Trophoblast cell (in vitro differentiated cells and primary cell): ENCODE results near the gene ULK4.
"Not testable (repeated sequence)": the region's sequence is repeated elsewhere in the genome, so short reads cannot be mapped to it uniquely, and the experiment has no call there.

Experiments used
- DNase-seq, 2 donors: peaks; one replicate each; pipeline ENCODE4 v3.0.0-alpha.2; 2016
- H2AFZ ChIP-seq: 2 replicates; pipeline ENCODE4 v1.6.1; 2013; ENCODE audit warnings: low read length, moderate library complexity, mild to moderate bottlenecking; ENCODE audit not compliant: insufficient read depth, poor library complexity
- H2AK5ac ChIP-seq: 2 replicates; pipeline ENCODE4 v1.6.1; 2013; ENCODE audit warnings: mild to moderate bottlenecking, low read length
- H2BK120ac ChIP-seq: 2 replicates; pipeline ENCODE4 v1.6.1; 2013; ENCODE audit warnings: low read length, mild to moderate bottlenecking, moderate library complexity; ENCODE audit not compliant: insufficient read depth, poor library complexity
- H2BK12ac ChIP-seq: 2 replicates; pipeline ENCODE4 v1.6.1; 2013; ENCODE audit warnings: mild to moderate bottlenecking, low read length, moderate library complexity
- H2BK5ac ChIP-seq: 2 replicates; pipeline ENCODE4 v1.6.1; 2013; ENCODE audit warnings: low read length, low read depth, moderate library complexity, mild to moderate bottlenecking; ENCODE audit not compliant: poor library complexity
- H3K14ac ChIP-seq: 2 replicates; pipeline ENCODE4 v1.6.1; 2013; ENCODE audit warnings: mild to moderate bottlenecking, low read length
- H3K18ac ChIP-seq: 2 replicates; pipeline ENCODE4 v1.6.1; 2013; ENCODE audit warnings: mild to moderate bottlenecking, low read length
- H3K23ac ChIP-seq: 2 replicates; pipeline ENCODE4 v1.6.1; 2013; ENCODE audit warnings: low read length
- H3K27ac ChIP-seq: 2 replicates; pipeline ENCODE4 v1.5.1; 2013; ENCODE audit warnings: low read depth, mild to moderate bottlenecking, inconsistent platforms, low read length, moderate library complexity
- H3K27me3 ChIP-seq: 2 replicates; pipeline ENCODE4 v1.6.1; 2013; ENCODE audit warnings: inconsistent platforms, mild to moderate bottlenecking, low read length, moderate library complexity; ENCODE audit not compliant: insufficient read depth
- H3K36me3 ChIP-seq, 2 experiments: 1 replicate in 1 of 2; 2 replicates in 1 of 2; pipeline ENCODE4 v1.6.1; 2013; ENCODE audit warnings: low read length in 2 of 2, mild to moderate bottlenecking in 2 of 2, moderate library complexity in 1 of 2; ENCODE audit not compliant: insufficient read depth in 2 of 2, control insufficient read depth in 1 of 2
- H3K4ac ChIP-seq: 2 replicates; pipeline ENCODE4 v1.6.1; 2013; ENCODE audit warnings: low read depth, mild to moderate bottlenecking, low read length, moderate library complexity
- H3K4me1 ChIP-seq, 2 experiments: 1 replicate in 1 of 2; 2 replicates in 1 of 2; pipeline ENCODE4 v1.6.1; 2013; ENCODE audit warnings: low read length in 2 of 2, mild to moderate bottlenecking in 2 of 2, moderate library complexity in 1 of 2; ENCODE audit not compliant: insufficient read depth in 2 of 2, control insufficient read depth in 1 of 2
- H3K4me2 ChIP-seq: 2 replicates; pipeline ENCODE4 v1.6.1; 2013; ENCODE audit warnings: inconsistent platforms, mild to moderate bottlenecking, low read length, moderate library complexity
- H3K4me3 ChIP-seq: 2 replicates; pipeline ENCODE4 v1.5.1; 2013; ENCODE audit warnings: mild to moderate bottlenecking, low read depth, low read length, inconsistent platforms
- H3K79me1 ChIP-seq: one replicate; pipeline ENCODE4 v1.6.1; 2013; ENCODE audit warnings: low read length
- H3K79me2 ChIP-seq: 2 replicates; pipeline ENCODE4 v1.6.1; 2013; ENCODE audit warnings: low read length, mild to moderate bottlenecking; ENCODE audit not compliant: control insufficient read depth, insufficient read depth, poor library complexity
- H3K9ac ChIP-seq: 2 replicates; pipeline ENCODE4 v1.6.1; 2013; ENCODE audit warnings: mild to moderate bottlenecking, low read length
- H3K9me3 ChIP-seq: 2 replicates; pipeline ENCODE4 v1.6.1; 2013; ENCODE audit warnings: low read depth, mild to moderate bottlenecking, control low read depth, inconsistent platforms, low read length; ENCODE audit not compliant: insufficient read depth
- H4K12ac ChIP-seq: 2 replicates; pipeline ENCODE4 v1.6.1; 2013; ENCODE audit warnings: low read depth, mild to moderate bottlenecking, low read length, moderate library complexity
- H4K8ac ChIP-seq: 2 replicates; pipeline ENCODE4 v1.6.1; 2013; ENCODE audit warnings: low read depth, mild to moderate bottlenecking, low read length, moderate library complexity
- H4K91ac ChIP-seq: one replicate; pipeline ENCODE4 v1.6.1; 2013; ENCODE audit warnings: low read depth, mild to moderate bottlenecking, low read length, moderate library complexity
- WGBS: extraction: QIAGEN DNeasy Blood & Tissue Kit; methylation state at CpG from one replicate; pipeline ENCODE4 v1.1.7; 2013; ENCODE audit warnings: missing lambda C conversion rate; ENCODE audit not compliant: insufficient read length, insufficient coverage; ENCODE audit errors: extremely low coverage; 5-methylcytosine and 5-hydroxymethylcytosine counted together

Gene ULK4

DNA sequence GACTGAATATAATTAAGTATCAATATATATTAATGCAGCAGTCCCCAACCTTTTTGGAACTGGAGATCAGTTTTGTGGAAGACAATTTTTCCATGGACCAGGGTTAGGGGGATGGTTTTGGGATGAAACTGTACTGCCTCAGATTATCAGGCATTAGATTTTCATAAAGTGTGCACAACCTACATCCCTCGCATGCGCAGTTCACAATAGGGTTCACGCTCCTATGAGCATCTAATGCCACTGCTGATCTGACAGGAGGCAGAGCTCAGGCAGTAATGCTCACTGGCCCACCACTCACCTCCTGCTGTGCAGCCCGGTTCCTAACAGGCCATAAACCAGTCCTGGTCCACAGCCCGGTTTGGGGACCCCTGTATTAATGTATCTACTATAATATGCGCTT lies 95.6 kb downstream of the ULK4 start:
- no peaks in the 10 kb centered on the region for H3K79me1 ChIP-seq
- no peak overlapping the region for H3K4me2 ChIP-seq
- no peak overlapping the region for H3K23ac ChIP-seq
- H3K27me3 ChIP-seq, result no peaks in the 10 kb centered on the region
- no peaks in the 10 kb centered on the region for H3K79me2 ChIP-seq
- H3K14ac ChIP-seq, result no peak overlapping the region
- no peak overlapping the region for H4K8ac ChIP-seq
- H2BK12ac ChIP-seq, result no peak overlapping the region
- no peaks in the 10 kb centered on the region for H3K4me1 ChIP-seq
- no peak overlapping the region for H4K91ac ChIP-seq
- H2AK5ac ChIP-seq, result no peak overlapping the region
- H3K18ac ChIP-seq, result no peak overlapping the region
- no CpG with 5 or more reads among the region's 6 CpGs for WGBS
- H3K27ac ChIP-seq, result no peak overlapping the region
- DNase-seq, result no peak
- no peaks in the 10 kb centered on the region for H3K36me3 ChIP-seq
- H3K4me3 ChIP-seq, result no peak overlapping the region
- H2BK5ac ChIP-seq, result no peak overlapping the region
- H4K12ac ChIP-seq, result no peak overlapping the region
- no peak overlapping the region for H2BK120ac ChIP-seq
- H3K9me3 ChIP-seq, result no peaks in the 10 kb centered on the region
- H3K4ac ChIP-seq, result no peak overlapping the region
- H2AFZ ChIP-seq, result no peak overlapping the region
- H3K9ac ChIP-seq, result no peak overlapping the region

DNA sequence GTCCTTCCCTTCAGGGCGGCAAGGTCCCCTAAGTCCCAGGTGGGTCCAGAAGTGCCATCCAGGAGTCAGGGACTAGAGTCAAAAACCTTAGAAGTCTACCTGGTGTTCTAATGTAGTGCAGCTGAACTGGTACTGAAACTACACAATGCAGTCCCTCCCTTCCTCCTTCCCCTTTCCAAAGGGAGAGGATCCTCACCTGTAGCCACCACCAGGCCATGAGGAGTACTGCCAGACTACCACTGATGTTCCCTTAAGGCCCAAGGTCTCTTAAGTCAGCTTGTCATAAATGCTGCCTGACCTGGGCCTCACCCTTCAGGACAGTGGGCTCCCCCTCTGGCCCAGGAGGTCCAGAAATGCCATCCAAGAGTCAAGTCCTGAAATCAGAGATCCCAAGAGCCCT lies 98.9 kb downstream of the ULK4 start:
- no peak overlapping the region for H4K12ac ChIP-seq
- no peak overlapping the region for H2BK12ac ChIP-seq
- no peak overlapping the region for H2BK120ac ChIP-seq
- no peak overlapping the region for H3K4me2 ChIP-seq
- H2AFZ ChIP-seq, result no peak overlapping the region
- no CpG with 5 or more reads among the region's 1 CpG for WGBS
- H4K91ac ChIP-seq, result no peak overlapping the region
- H3K14ac ChIP-seq, result no peak overlapping the region
- DNase-seq, result no peak
- H3K4me1 ChIP-seq, result no peaks in the 10 kb centered on the region
- no peak overlapping the region for H3K18ac ChIP-seq
- no peak overlapping the region for H4K8ac ChIP-seq
- no peaks in the 10 kb centered on the region for H3K27me3 ChIP-seq
- no peaks in the 10 kb centered on the region for H3K79me2 ChIP-seq
- H3K4me3 ChIP-seq, result no peak overlapping the region
- no peak overlapping the region for H2BK5ac ChIP-seq
- H3K36me3 ChIP-seq, result no peaks in the 10 kb centered on the region
- H3K9ac ChIP-seq, result no peak overlapping the region
- no peak overlapping the region for H3K23ac ChIP-seq
- H3K4ac ChIP-seq, result no peak overlapping the region
- H3K79me1 ChIP-seq, result no peaks in the 10 kb centered on the region
- no peak overlapping the region for H2AK5ac ChIP-seq
- H3K27ac ChIP-seq, result no peak overlapping the region
- H3K9me3 ChIP-seq, result no peaks in the 10 kb centered on the region

GRCh38 chr3:41860489-41860888 lies 101.4 kb downstream of the ULK4 start:
- H2BK120ac ChIP-seq, H3K14ac ChIP-seq, H3K4ac ChIP-seq, H4K8ac ChIP-seq, H3K9ac ChIP-seq, H2BK12ac ChIP-seq, DNase-seq, H3K27me3 ChIP-seq, H3K18ac ChIP-seq, H3K36me3 ChIP-seq, H4K12ac ChIP-seq, H3K27ac ChIP-seq, H3K4me3 ChIP-seq, H3K9me3 ChIP-seq, H3K4me1 ChIP-seq, H4K91ac ChIP-seq, H3K79me2 ChIP-seq, H3K23ac ChIP-seq, H2AFZ ChIP-seq, H3K4me2 ChIP-seq, H3K79me1 ChIP-seq, H2AK5ac ChIP-seq, H2BK5ac ChIP-seq: not testable (repeated sequence)
- no CpG with 5 or more reads among the region's 2 CpGs for WGBS

- H3K4me2 ChIP-seq, result no peak overlapping the region
- no peaks in the 10 kb centered on the region for H3K4me1 ChIP-seq
- no peak overlapping the region for H3K4ac ChIP-seq
- no peak overlapping the region for H2BK12ac ChIP-seq
- H2BK5ac ChIP-seq, result no peak overlapping the region
- no peak overlapping the region for H3K9ac ChIP-seq
- H3K18ac ChIP-seq, result no peak overlapping the region
- no peak overlapping the region for H3K4me3 ChIP-seq
- H2AK5ac ChIP-seq, result no peak overlapping the region
- no peaks in the 10 kb centered on the region for H3K9me3 ChIP-seq
- H3K27ac ChIP-seq, result no peak overlapping the region
- no peak overlapping the region for H4K8ac ChIP-seq
- DNase-seq, result no peak
- H3K27me3 ChIP-seq, result no peaks in the 10 kb centered on the region
- H3K36me3 ChIP-seq, result no peaks in the 10 kb centered on the region
- no peaks in the 10 kb centered on the region for H3K79me1 ChIP-seq
- no peak overlapping the region for H3K14ac ChIP-seq
- no peak overlapping the region for H4K12ac ChIP-seq
- H3K23ac ChIP-seq, result no peak overlapping the region
- no peaks in the 10 kb centered on the region for H3K79me2 ChIP-seq
- WGBS, result no CpG with 5 or more reads among the region's 6 CpGs
- H2BK120ac ChIP-seq, result no peak overlapping the region
- H2AFZ ChIP-seq, result no peak overlapping the region
- no peak overlapping the region for H4K91ac ChIP-seq
Measured at GRCh38 chr3:41854956-41855355, 106.9 kb downstream of the ULK4 start.
